ENCODE data around the gene SOX15. TPM values are rescaled to one million over a fixed set of nuclear protein-coding genes. Genes with fewer than 3 reads are reported as not detected.

The SOX15 gene
- polyA plus RNA-seq, 1 donor from 2014 or later: 0.47 TPM

DNA sequence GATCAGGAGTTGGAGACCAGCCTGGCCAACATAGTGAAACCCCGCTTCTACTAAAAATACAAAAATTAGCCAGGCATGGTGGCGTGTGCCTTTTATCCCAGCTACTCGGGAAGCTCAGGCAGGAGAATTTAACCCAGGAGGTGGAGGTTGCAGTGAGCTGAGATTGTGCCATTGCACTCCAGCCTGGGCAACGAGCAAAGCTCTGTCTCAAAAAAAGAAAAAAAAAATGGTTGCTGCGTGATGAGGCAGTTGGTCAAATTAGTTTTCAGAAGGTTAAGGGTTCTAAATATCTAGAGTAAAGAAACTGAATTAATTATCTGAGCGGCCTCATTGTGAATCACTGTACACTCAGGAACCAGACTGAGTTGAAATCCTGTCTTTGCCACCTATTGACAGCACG lies 13.9 kb downstream of the SOX15 start:
- no peak overlapping the region for H3K9ac ChIP-seq (ENCODE audit: low read length)
- H3F3A ChIP-seq (ENCODE audit: insufficient read depth, low read length, poor library complexity, severe bottlenecking): no peaks in the 10 kb centered on the region
- no peaks in the 10 kb centered on the region for H3K27me3 ChIP-seq (ENCODE audit: insufficient read depth, low read depth, low read length)
- H3K4me2 ChIP-seq (ENCODE audit: low read length): no peak overlapping the region
- TF ChIP-seq, protein P1, sequence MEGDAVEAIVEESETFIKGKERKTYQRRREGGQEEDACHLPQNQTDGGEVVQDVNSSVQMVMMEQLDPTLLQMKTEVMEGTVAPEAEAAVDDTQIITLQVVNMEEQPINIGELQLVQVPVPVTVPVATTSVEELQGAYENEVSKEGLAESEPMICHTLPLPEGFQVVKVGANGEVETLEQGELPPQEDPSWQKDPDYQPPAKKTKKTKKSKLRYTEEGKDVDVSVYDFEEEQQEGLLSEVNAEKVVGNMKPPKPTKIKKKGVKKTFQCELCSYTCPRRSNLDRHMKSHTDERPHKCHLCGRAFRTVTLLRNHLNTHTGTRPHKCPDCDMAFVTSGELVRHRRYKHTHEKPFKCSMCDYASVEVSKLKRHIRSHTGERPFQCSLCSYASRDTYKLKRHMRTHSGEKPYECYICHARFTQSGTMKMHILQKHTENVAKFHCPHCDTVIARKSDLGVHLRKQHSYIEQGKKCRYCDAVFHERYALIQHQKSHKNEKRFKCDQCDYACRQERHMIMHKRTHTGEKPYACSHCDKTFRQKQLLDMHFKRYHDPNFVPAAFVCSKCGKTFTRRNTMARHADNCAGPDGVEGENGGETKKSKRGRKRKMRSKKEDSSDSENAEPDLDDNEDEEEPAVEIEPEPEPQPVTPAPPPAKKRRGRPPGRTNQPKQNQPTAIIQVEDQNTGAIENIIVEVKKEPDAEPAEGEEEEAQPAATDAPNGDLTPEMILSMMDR (IDR thresholded peaks at IDR 0.05; ENCODE audit: poor library complexity, severe bottlenecking): no peak
- TF ChIP-seq TAF1 (IDR thresholded peaks at IDR 0.05; ENCODE audit: low read depth) (no peak), SMC3 (conservative IDR thresholded peaks at IDR 0.05; ENCODE audit: poor library complexity) (no peak), REST (IDR thresholded peaks at IDR 0.05; ENCODE audit: borderline replicate concordance) (no peak), EZH2 (IDR thresholded peaks at IDR 0.05; ENCODE audit: borderline replicate concordance, insufficient read depth, low read length, poor library complexity, severe bottlenecking) (no peak), EP300 (conservative IDR thresholded peaks at IDR 0.05; ENCODE audit: poor library complexity, severe bottlenecking) (no peak), RAD21 (conservative IDR thresholded peaks at IDR 0.05) (no peak)
- no peak overlapping the region for H3K27ac ChIP-seq (ENCODE audit: low read length)
- no peaks in the 10 kb centered on the region for H3K9me3 ChIP-seq (ENCODE audit: low read length)
- H3K4me3 ChIP-seq (ENCODE audit: low read length): no peak overlapping the region
- no peak overlapping the region for H2AFZ ChIP-seq (ENCODE audit: low read depth, low read length)
- no peaks in the 10 kb centered on the region for H3K9me2 ChIP-seq (ENCODE audit: insufficient read depth, low read length)
- peaks cover 30% of the 10 kb centered on the region for H4K20me1 ChIP-seq (ENCODE audit: insufficient read depth)
- H3K79me2 ChIP-seq (replicated peaks; ENCODE audit: insufficient read depth, low read length): peaks cover 35% of the 10 kb centered on the region
- peaks cover 9% of the 10 kb centered on the region for H3K36me3 ChIP-seq (ENCODE audit: insufficient read depth, low read length)

DNA sequence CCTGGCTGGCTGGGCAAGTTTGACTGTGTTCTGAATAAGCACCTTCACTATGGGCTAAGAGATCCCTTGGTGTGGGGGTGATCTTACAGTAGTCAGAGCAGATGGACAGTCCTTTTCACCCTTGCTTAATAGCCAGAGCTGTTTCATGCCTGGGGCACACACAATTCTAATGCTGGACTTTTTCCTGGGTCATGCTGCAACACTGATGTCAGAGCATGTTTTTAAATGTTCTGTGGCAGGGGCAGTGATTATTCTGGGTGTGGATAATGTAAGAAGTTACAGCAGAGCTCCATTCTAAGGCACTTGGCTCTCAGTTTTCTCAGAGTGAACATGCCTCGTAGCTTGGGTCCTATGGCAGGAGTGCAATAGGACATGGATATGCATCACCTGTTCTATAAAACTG lies 14.4 kb downstream of the SOX15 start:
- no peak for TF ChIP-seq RAD21 (conservative IDR thresholded peaks at IDR 0.05)
- TF ChIP-seq, protein P1 (IDR thresholded peaks at IDR 0.05; ENCODE audit: poor library complexity, severe bottlenecking): no peak
- peak overlapping the region; percentile 100 for H3K4me3 ChIP-seq (ENCODE audit: low read length)
- H3K4me2 ChIP-seq (ENCODE audit: low read length): no peak overlapping the region
- H3K9ac ChIP-seq (ENCODE audit: low read length): peak overlapping the region; percentile 100
- H3K27ac ChIP-seq (ENCODE audit: low read length): no peak overlapping the region
- peaks cover 35% of the 10 kb centered on the region for H3K79me2 ChIP-seq (replicated peaks; ENCODE audit: insufficient read depth, low read length)
- H3K27me3 ChIP-seq (ENCODE audit: insufficient read depth, low read depth, low read length): no peaks in the 10 kb centered on the region
- H2AFZ ChIP-seq (ENCODE audit: low read depth, low read length): no peak overlapping the region
- peaks cover 30% of the 10 kb centered on the region for H4K20me1 ChIP-seq (ENCODE audit: insufficient read depth)
- H3K36me3 ChIP-seq (ENCODE audit: insufficient read depth, low read length): peaks cover 14% of the 10 kb centered on the region
- H3K9me2 ChIP-seq (ENCODE audit: insufficient read depth, low read length): no peaks in the 10 kb centered on the region
- no peaks in the 10 kb centered on the region for H3K9me3 ChIP-seq (ENCODE audit: low read length)
- H3F3A ChIP-seq (ENCODE audit: insufficient read depth, low read length, poor library complexity, severe bottlenecking): no peaks in the 10 kb centered on the region
